Tibial nerve (tissue), 3 donors: ENCODE results near the gene AMPD2.

Source experiments
- POLR2A ChIP-seq, 2 donors: fragments of 450-650 bp; IDR thresholded peaks; one replicate each; pipeline ENCODE4 v1.6.1; 2017; ENCODE audit warnings: antibody characterized with exemption in 2 of 2, mild to moderate bottlenecking in 2 of 2, moderate library complexity in 2 of 2
- TF ChIP-seq, protein P1 (sequence below), 5 experiments: fragments of 200-600 bp in 3 of 5; fragments of 450-650 bp in 2 of 5; sonication (generic) in 3 of 5; IDR thresholded peaks; one replicate each; pipeline ENCODE4 v1.5.1; 2016 to 2019; ENCODE audit warnings: antibody characterized with exemption in 5 of 5, mild to moderate bottlenecking in 3 of 5, moderate library complexity in 2 of 5

- TF ChIP-seq, protein P1, sequence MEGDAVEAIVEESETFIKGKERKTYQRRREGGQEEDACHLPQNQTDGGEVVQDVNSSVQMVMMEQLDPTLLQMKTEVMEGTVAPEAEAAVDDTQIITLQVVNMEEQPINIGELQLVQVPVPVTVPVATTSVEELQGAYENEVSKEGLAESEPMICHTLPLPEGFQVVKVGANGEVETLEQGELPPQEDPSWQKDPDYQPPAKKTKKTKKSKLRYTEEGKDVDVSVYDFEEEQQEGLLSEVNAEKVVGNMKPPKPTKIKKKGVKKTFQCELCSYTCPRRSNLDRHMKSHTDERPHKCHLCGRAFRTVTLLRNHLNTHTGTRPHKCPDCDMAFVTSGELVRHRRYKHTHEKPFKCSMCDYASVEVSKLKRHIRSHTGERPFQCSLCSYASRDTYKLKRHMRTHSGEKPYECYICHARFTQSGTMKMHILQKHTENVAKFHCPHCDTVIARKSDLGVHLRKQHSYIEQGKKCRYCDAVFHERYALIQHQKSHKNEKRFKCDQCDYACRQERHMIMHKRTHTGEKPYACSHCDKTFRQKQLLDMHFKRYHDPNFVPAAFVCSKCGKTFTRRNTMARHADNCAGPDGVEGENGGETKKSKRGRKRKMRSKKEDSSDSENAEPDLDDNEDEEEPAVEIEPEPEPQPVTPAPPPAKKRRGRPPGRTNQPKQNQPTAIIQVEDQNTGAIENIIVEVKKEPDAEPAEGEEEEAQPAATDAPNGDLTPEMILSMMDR (IDR thresholded peaks at IDR 0.05) = no peak
- no peak for TF ChIP-seq POLR2A (IDR thresholded peaks at IDR 0.05)
Measured at GRCh38 chr1:109578947-109579443, 40.6 kb upstream of the AMPD2 start.
